Amygdala (tissue), 56 donors: ENCODE data around the gene JAKMIP1.

ENCODE experiments used
- DNase-seq, 56 donors: peaks; one replicate each; lab custom pipeline; 2025; lab: John Stamatoyannopoulos, UW

The JAKMIP1 gene

DNA sequence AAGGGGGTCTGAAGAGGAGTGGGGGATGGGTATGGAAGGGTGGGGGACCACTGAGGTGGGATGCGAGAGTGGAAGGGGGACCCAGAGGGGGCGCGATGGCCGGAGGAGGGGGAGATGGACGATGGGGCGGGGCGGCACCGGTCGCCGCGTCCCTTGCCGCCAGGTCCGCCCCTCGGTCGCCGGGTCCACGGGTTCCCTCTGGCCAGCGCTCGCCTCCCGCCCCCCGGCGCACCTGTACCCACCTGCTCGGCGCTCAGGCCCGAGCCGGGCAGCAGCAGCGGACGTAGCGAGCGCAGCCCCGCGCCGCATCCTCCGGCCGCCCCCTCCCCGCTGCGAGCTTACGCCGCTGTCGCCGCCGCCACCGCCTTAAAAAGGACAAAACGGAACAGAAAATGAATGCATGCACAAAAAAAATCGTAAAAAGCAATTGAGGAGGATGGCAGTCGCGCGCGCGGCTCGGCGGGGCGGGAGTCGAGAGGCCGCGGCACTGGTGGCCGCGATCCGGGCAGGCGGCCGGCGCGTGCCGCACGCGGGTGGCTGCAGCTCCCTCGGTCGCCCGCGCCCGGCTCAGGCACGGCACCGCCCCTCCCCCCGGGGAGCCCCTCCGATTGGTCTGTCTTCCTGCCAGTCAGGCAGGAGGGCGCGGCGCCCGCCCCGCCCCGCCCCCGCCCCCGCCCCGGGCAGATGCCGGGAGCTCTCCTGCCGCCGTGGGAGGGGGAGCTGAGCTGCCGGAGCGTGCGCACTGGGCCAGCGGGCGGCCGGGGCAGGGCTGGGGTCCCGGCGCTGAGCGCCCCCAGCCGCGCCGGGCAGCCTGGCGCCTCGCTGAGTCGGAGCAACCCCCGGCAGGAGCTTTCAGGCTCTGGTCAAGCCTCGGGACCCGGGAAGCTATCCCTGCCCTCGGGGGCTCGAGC, at the start of gene JAKMIP1:
Gene JAKMIP1 (minus strand): TSS at position 539 of the 911 bp plus-strand sequence. CDS start 87,699 bp downstream, outside the sequence.
- DNase-seq, result peak in 50 of 56 donors; percentile 43 to 90 (median 77)

- no peak for DNase-seq
These were observed 48.0 kb upstream of the JAKMIP1 start for GRCh38 chr4:6248394-6248793.

DNA sequence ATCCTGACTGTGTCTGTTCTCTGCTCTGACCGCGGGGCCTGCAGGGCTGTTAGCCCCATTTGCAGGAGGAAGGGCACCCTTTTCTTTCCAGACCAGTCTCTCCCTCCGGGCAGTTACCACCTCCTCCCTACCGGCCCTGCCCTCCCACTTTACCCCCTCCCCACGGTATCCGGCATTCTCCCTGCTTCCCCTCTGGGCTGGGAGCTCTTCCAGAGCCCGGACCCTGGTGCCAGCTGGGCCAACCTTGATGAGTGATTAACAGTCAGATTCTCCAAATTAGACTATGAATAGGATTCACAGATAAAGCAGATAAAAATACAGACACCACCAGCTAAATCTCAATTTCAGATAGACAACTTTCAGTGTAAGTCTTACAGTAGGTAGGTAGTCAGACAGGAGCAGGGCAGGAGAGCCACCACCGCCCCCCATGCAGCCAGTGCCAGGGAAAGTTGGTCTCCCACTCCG, 45.9 kb upstream of the JAKMIP1 start:
- DNase-seq, result no peak

- peak in 40 of 56 donors; percentile 16 to 78 (median 52) for DNase-seq
These were observed 45.2 kb upstream of the JAKMIP1 start for GRCh38 chr4:6245246-6246169.

GRCh38 chr4:6242271-6243029, 42.1 kb upstream of the JAKMIP1 start:
- no peak for DNase-seq

- no peak for DNase-seq
These were observed 40.9 kb upstream of the JAKMIP1 start for GRCh38 chr4:6241062-6241845.

DNA sequence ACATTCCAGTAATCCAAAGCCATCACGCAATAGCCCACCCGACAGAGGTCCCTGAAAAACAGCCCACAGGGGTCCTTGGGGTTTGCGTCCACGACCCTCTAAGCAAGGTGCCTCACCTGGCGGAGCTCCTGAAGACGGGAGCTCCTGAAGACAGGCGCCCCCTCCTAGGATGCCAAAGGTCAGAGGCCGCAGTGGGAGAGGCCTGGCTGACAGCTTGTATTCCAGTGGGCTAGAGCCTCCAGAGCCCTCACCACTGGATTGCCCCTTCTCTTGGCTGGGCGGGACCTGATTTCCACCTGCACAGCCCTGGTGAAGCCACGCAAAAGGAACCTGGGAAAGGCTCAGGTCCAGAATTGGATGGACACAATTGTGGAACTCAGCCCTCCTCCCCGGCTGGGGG, 39.6 kb upstream of the JAKMIP1 start:
- no peak for DNase-seq

DNA sequence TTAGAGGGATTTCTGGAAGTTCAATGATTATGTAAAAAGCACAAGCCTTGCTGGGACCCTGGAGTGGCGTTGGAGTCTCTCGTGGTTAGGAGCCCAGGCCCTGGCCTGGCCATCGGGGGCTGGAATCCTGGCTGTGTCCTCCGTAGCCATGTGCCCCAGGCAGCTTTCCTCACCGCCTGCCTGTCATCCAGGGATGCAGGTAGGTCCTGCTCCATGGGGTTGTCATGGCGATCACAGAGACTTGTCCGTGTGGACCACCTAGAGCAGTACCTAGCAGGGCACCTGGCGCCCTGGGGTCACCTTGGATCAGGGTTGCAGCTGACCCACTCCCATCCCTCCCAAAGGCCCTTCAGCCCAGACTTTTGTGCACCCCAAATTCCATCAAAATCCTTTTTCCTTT, 39.1 kb upstream of the JAKMIP1 start:
- no peak for DNase-seq

DNA sequence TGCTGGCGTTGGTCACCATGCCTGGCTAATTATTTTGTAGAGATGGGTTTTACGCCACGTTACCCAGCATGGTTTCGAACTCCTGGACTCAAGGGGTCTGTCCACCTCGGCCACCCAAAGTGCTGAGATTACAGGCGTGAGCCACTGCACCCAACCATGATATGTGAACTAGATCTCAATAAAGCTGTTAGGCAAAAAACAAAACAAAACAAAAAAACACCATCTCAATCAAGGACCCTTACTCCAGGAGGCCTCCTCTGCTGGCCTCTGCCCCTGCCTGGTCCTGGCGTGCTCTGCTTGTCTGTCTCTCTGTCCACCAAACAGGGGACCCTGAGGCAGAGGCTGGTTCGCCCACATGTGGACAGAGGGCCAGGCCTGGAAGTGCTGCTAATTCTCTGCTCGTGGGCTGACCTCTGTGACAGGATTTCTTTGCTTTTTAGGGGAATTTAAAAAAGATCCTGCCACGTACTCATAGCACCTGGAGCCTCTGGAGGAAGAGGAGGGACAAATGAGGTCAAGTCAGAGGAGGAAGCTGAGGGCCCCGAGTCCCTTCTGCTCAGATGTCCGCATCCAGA, 36.6 kb upstream of the JAKMIP1 start:
- DNase-seq, result no peak

- DNase-seq, result no peak
These were observed 35.7 kb upstream of the JAKMIP1 start for GRCh38 chr4:6235901-6236640.

- DNase-seq, result no peak
These were observed 34.7 kb upstream of the JAKMIP1 start for GRCh38 chr4:6235012-6235411.

DNA sequence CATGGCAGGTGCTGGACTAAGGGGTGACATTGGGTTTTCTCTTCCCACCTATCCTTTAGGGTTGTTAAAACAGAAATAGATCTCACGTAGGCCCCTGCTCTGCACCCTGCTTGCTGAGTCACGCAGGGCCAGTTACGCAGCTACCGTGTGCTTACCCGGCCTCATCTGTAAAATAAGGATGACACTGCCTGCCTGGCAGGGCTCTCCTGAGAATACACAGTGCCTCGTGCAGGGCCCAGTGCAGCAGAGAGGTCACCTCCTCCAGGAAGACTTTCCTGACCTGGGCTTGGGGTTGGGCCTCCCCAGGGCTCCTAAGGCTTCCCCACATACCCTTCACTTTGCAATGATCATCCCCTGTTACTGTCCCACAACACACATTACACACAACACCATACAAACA, 33.6 kb upstream of the JAKMIP1 start:
- DNase-seq, result no peak

- no peak for DNase-seq
These were observed 32.8 kb upstream of the JAKMIP1 start for GRCh38 chr4:6232836-6233785.

DNA sequence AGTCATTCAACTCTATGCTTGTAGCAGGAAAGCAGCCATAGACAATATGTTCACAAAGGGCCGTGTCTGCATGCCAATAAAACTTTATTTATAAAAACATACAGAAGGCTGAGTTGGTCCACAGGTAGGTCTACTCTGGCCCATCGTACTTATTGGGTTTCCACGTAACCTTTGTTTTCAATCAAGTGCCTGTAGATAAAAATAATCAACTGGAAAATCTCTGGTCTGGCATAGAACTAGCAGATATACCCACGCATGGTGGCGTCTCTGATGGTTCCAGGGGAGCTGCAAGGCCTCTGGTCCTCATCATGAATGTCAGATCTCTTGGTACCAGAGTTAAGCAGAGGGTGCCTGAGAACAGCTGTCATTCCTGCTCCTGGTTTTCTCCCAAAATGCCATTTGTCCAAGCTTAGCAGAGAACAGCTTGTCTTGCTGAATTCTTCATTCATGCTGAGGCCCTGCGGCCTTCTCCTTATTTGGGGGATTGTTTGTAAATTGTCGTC, 31.4 kb upstream of the JAKMIP1 start:
- DNase-seq, result no peak

- no peak for DNase-seq
These were observed 30.7 kb upstream of the JAKMIP1 start for GRCh38 chr4:6230827-6231662.

GRCh38 chr4:6230502-6230785, 30.1 kb upstream of the JAKMIP1 start:
- no peak for DNase-seq
